Epidermal melanocyte (primary cell): ENCODE results near the gene TANGO6.
"Not testable (repeated sequence)": the region's sequence is repeated elsewhere in the genome, so short reads cannot be mapped to it uniquely, and the experiment has no call there.

Experiments used
- DNase-seq: peaks from one replicate; pipeline ENCODE4 v3.0.0; 2011; ENCODE audit warnings: low spot score; ENCODE audit not compliant: insufficient read length

TANGO6 gene

DNA sequence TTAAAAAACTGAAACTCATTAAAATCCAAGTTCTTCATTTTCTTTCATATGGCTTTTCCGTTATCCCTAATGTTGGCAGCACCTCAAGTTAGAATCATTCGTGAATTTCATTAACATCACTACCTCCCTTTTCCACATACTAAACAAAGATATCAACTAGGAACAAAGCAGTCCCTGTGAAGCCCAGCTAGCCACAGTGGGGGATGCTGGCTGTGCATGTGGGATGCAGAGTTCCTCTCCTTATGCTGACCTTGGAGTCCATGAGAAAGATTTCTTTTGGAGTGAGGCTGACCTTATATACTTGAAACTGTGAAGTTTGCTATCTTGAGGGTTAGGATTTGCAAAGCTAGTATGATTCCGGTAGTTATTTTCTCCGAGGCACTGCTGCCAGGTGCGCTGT, 117.6 kb downstream of the TANGO6 start:
- no peak for DNase-seq

GRCh38 chr16:68961778-68962402, 118.6 kb downstream of the TANGO6 start:
- no peak for DNase-seq

GRCh38 chr16:68969338-68969737, 126.0 kb downstream of the TANGO6 start:
- DNase-seq = no peak

DNA sequence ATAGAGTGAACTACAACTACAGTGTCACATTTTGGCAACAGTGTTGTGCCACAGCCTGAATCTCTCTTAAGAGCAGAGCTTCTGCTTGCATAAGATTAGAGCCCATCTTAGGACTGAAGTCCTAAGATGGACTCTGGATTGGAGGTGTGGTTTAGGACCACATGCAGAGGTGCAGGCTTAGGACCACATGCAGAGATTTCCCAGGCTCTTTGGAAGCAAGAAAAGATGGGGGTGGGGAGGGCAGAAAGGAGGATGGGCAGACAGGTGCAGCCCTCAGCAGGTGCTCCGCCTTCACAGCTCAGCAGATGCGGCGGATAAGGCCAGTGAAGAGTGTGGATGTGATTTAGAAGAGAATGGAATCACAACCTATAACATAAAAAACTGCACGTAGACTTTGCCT, 128.7 kb downstream of the TANGO6 start:
- DNase-seq = no peak

GRCh38 chr16:68972720-68973119, 129.4 kb downstream of the TANGO6 start:
- DNase-seq = no peak

DNA sequence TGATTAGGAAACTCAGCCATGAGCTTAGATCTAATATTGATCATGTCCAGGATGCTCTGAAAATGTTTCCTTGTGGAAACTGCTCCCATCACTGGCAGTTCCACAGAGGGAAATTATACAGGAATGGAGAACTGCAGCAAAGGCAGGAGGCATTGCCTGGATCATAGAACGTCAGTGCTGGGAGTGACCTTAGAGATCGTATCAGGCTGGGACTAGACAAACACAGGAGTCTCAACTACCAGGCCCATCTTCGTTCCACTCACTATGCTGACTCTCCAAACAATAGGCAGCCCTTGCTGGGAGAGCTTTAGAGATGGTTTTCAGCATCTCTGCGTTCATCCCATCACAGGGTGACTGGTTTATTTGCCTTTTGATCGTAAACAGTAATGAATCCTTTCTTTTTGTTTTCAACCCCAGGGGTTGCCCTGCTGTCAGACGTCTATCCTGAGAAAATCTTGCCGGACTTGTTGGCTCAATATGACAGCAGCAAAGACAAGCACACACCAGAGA, 130.3 kb downstream of the TANGO6 start:
- DNase-seq = no peak

GRCh38 chr16:68978303-68978954, 135.1 kb downstream of the TANGO6 start:
- DNase-seq = no peak

DNA sequence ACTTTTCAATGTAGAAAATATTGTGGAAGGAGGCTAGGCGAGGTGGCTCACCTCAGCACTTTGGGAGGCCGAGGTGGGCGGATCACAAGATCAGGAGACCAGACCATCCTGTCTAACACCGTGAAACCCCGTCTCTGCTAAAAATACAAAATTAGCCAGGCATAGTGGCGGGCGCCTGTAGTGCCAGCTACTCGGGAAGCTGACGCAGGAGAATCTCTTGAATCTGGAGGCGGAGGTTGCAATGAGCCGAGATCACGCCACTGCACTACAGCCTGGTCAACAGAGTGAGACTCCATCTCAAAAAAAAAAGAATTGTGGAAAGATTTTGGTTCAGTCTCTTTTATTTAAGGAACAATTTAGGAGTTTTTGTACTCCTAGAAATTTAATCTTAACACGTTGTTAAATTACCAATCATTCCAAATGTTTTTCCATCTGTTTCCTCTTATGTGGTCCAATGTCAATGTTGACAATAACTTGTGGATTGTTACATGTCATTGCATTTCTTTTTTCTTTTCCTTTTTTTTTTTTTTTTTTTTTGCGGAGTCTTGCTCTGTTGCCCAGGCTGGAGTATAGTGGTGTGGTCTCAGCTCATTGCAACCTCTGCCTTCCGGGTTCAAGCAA, 137.5 kb downstream of the TANGO6 start:
- no peak for DNase-seq

DNA sequence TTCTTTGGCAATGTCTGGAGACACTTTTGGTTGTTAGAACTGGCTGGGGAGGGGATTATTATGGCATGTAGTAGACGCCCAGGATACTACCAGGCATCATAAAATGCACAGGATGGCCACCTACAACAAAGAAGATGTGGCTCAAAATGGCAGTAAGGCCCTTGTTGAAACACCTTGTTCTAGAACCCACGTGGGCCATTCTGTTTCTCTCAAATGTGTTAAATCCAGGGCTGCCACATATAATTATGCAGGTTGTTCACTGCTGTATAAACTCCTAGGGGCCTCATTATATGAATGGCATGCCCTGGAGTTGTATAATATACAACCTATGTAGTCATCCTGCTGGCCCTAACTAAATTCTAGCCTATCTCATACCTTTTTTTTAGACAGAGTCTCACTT, 138.6 kb downstream of the TANGO6 start:
- no peak for DNase-seq

DNA sequence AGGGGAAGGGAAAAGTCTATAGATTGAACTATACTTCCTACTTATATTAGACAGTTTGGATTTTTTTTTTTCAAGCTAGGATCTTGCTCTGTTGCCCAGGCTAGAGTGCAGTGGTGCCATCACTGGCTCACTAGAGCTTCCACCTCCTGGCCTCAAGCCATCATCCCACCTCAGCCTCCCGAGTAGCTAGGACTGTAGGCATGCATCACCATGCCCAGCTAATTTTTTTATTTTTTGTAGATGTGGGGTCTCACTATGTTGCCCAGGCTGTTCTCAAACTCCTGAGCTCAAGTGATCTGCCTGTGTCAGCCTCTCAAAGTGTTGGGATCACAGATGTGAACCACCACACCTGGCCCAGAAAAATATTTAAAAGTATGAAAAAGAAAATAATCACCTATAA, 141.1 kb downstream of the TANGO6 start:
- no peak for DNase-seq

DNA sequence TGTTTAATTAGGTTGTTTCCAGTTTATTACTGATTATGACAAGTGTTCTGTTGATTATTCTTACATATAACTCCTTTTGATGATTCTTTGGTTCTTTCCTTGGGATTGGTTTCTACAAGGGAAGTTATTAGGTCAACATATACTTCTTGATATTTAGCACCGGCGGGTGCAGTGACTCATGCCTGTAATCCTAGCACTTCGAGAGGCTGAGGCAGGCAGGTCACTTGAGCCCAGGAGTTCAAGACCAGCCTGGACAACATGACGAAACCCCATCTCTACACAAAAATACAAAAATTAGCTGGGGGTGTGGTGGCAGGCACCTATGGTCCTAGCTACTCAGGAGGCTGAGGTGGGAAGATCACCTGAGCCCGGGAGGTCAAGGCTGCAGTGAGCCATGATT, 141.9 kb downstream of the TANGO6 start:
- DNase-seq = no peak

- DNase-seq = no peak
These were observed 142.5 kb downstream of the TANGO6 start for GRCh38 chr16:68985855-68986254.

DNA sequence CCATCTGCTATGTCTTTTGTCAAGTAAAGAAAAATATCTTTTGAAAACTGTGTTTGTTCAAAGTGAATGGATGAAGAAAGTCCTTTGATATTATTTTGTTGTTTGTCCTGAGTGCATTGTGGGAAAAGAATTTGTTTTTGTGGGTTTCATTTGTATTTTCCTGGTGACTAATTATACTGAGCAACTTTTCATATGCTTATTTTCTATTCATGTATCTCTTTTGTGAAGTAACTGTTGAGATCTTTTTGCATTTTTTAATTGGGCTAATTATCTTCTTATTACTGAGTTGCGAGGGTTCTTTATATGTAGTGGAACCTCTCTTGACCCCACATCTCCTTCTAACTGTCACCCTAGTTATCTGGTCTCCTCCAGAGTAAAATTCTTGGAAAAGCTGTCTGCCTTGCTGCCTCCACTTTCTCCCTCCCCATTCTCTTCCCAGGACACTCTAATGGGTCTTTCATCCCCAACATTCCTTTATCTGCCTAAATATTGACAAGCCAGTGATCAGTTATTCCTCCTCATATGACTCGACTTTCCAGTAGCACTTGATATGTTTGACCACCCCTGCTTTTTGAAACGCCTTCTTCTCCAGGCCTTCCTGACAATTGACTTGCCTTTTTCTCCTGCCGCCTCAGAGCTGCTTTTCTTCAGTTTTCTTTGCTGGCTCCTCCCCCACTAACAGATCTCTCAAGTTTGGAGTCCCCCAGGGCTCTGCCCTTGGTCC, 144.6 kb downstream of the TANGO6 start:
- no peak for DNase-seq

GRCh38 chr16:68990172-68990845, 147.0 kb downstream of the TANGO6 start:
- not testable (repeated sequence) for DNase-seq

DNA sequence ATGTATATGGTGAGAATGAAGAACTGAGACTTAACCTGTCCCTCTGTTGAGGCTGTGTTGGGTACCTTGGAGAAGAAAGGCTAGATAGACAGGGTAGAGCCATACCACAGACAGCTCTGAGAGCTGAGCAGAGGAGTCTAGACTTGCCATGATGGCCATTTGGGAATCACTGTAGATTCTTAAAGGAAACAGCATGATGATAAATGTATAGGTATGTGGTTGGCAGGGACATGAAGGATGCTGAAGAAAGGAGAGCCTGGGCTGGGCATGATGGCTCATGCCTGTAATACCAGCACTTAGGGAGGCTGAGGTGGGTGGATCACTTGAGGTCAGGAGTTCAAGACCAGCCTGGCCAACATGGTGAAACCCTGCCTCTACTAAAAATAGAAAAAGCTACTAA, 147.7 kb downstream of the TANGO6 start:
- no peak for DNase-seq

DNA sequence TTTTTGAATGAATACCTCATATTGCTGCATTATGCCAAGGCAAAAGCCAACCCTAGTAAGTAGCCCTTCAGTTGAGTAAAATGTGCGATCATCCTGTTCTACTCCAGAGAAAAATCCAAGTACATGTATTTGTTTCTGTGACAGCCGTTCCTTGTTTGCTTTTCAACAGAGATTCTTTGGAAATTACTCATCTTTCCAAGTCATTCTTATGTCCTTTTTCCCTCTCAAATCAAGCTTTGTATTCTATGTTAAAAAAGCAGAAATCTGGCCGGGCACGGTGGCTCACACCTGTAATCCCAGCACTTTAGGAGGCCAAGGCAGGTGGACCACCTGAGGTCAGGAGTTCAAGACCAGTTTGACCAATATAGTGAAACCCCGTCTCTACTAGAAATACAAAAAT, 149.2 kb downstream of the TANGO6 start:
- no peak for DNase-seq

- DNase-seq = no peak
These were observed 150.1 kb downstream of the TANGO6 start for GRCh38 chr16:68993456-68993855.

DNA sequence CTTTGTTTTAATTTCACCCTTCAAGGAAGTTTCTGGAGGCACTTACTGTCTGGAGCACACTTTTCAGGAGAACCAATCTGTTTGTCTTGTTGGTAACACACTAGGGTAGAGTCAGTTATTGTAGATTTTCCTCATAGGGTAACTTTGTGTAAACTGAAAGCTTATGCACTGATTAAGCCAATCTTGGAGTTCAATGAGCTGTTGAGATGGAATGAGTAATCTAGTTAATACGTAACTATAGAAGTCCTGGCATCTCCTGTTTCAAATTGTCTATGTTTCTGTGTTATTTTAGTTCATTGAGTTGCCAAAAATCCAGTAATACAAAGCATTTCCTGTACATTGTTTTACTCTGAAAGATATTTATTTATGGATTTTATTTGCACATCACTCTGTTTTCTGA, 150.6 kb downstream of the TANGO6 start:
- no peak for DNase-seq

- no peak for DNase-seq
These were observed 151.0 kb downstream of the TANGO6 start for GRCh38 chr16:68994324-68994723.

DNA sequence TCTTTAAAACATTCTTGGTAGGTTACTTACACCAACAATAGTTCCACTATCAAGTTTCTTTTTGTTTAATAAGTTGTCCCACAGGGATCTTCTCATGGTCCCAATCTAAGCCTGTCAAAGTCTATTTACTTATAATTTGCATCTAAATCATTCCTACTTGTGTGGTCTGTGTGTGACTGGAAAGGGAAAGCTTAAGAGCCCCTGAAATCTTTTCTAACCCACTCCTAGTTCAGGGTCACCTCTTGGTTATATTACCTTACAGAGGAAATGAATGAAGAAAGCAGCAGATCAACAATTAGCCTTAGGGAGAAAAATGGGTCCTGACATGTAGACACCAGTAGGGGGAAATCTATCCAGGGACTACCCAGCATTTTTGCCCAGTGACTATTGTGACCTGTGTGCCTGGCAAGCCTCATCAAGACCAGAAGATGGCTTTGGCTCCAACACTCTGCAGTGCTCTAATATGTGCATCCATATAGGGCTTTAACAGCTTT, 151.7 kb downstream of the TANGO6 start:
- no peak for DNase-seq

- DNase-seq = no peak
These were observed 154.2 kb downstream of the TANGO6 start for GRCh38 chr16:68997564-68997963.
